Stimulated activated naive B cell treated with anti-CD40 and anti-IgM and Interleukin-4, amounts not matched to agents 10 μg/mL and 1 μg/mL and 100 μg/mL, for 72 hours (primary cell): ENCODE measurements around the gene PCDHGA12.

Experiments
- ATAC-seq, 2 donors: fragments of 150-1000 bp; cut with Tn5 transposase; replicated peaks; 2 replicates each; pipeline ENCODE4 v1.10.0; 2021; ENCODE audit warnings: moderate library complexity in 1 of 2
- DNase-seq: peaks from one replicate; pipeline ENCODE4 v3.0.0; 2021
- H3K27ac Mint-ChIP-seq: one replicate; pipeline ENCODE4 v1.8.0; 2022; ENCODE audit warnings: mild to moderate bottlenecking, mixed read lengths
- H3K27me3 Mint-ChIP-seq, 2 donors: one replicate each; pipeline ENCODE4 v1.8.0; 2022; ENCODE audit warnings: mixed read lengths in 2 of 2
- H3K36me3 Mint-ChIP-seq, 2 donors: one replicate each; pipeline ENCODE4 v1.8.0; 2022; ENCODE audit warnings: mixed read lengths in 2 of 2, mild to moderate bottlenecking in 1 of 2
- H3K4me1 Mint-ChIP-seq, 2 donors: one replicate each; pipeline ENCODE4 v1.8.0; 2022; ENCODE audit warnings: mixed read lengths in 2 of 2, mild to moderate bottlenecking in 1 of 2
- H3K4me3 Mint-ChIP-seq, 2 donors: one replicate each; pipeline ENCODE4 v1.8.0; 2022; ENCODE audit warnings: mild to moderate bottlenecking in 2 of 2, mixed read lengths in 2 of 2, moderate library complexity in 1 of 2
- H3K9me3 Mint-ChIP-seq, 2 donors: one replicate each; pipeline ENCODE4 v1.8.0; 2022; ENCODE audit warnings: mixed read lengths in 2 of 2, mild to moderate bottlenecking in 1 of 2

Gene PCDHGA12

GRCh38 chr5:141439411-141440141, 9.3 kb downstream of the PCDHGA12 start:
- peaks cover 2 to 3% of the 10 kb centered on the region in 2 donors for H3K36me3 Mint-ChIP-seq
- no peak for ATAC-seq
- no peak overlapping the region for H3K27ac Mint-ChIP-seq
- no peak for DNase-seq
- no peaks in the 10 kb centered on the region for H3K4me1 Mint-ChIP-seq
- peaks cover 4 to 8% of the 10 kb centered on the region in 2 donors for H3K9me3 Mint-ChIP-seq
- H3K27me3 Mint-ChIP-seq: peaks cover 8 to 38% of the 10 kb centered on the region in 2 donors
- no peak overlapping the region for H3K4me3 Mint-ChIP-seq

GRCh38 chr5:141440341-141440740, 10.0 kb downstream of the PCDHGA12 start:
- DNase-seq (no peak), ATAC-seq (no peak)
- H3K4me3 Mint-ChIP-seq: no peak overlapping the region
- peaks cover 4% of the 10 kb centered on the region in 2 donors for H3K9me3 Mint-ChIP-seq
- no peak overlapping the region for H3K27ac Mint-ChIP-seq
- H3K36me3 Mint-ChIP-seq: peaks cover 2 to 3% of the 10 kb centered on the region in 2 donors
- peaks cover 5 to 34% of the 10 kb centered on the region in 2 donors for H3K27me3 Mint-ChIP-seq
- no peaks in the 10 kb centered on the region for H3K4me1 Mint-ChIP-seq

GRCh38 chr5:141441571-141442170, 11.4 kb downstream of the PCDHGA12 start:
- ATAC-seq: no peak
- Mint-ChIP-seq H3K4me3 (no peak overlapping the region), H3K27ac (no peak overlapping the region), H3K27me3 (peaks cover 13 to 39% of the 10 kb centered on the region in 2 donors), H3K9me3 (peaks cover 4% of the 10 kb centered on the region in 2 donors), H3K4me1 (no peaks in the 10 kb centered on the region), H3K36me3 (peaks cover 2 to 3% of the 10 kb centered on the region in 2 donors)
- DNase-seq: no peak

- no peak overlapping the region for H3K27ac Mint-ChIP-seq
- no peaks in the 10 kb centered on the region for H3K4me1 Mint-ChIP-seq
- ATAC-seq: no peak
- H3K27me3 Mint-ChIP-seq: peaks cover 8 to 20% of the 10 kb centered on the region in 2 donors
- H3K4me3 Mint-ChIP-seq: no peak overlapping the region
- no peaks in the 10 kb centered on the region for H3K36me3 Mint-ChIP-seq
- no peak for DNase-seq
- H3K9me3 Mint-ChIP-seq: peaks cover 0 to 2% of the 10 kb centered on the region in 2 donors
Measured at GRCh38 chr5:141465351-141465750, 35.0 kb downstream of the PCDHGA12 start.

GRCh38 chr5:141475625-141476131, 45.4 kb downstream of the PCDHGA12 start, which contains the start of gene PCDHGC3:
PCDHGC3 (plus strand) TSS chr5:141475966; CDS start chr5:141476117, 151 bp downstream.
- Mint-ChIP-seq H3K27ac (peak within 1 kb of the TSS; percentile 88), H3K36me3 (peaks cover 0 to 5% of the 10 kb centered on the region in 2 donors), H3K27me3 (peaks cover 50 to 69% of the 10 kb centered on the region in 2 donors), H3K4me3 (peak within 1 kb of the TSS; percentile 82 to 94), H3K4me1 (peaks cover 18 to 29% of the 10 kb centered on the region in 2 donors), H3K9me3 (no peaks in the 10 kb centered on the region)
- DNase-seq (peak; percentile 40), ATAC-seq (peak; percentile 91 to 95)

- Mint-ChIP-seq H3K4me1 (peaks cover 18 to 29% of the 10 kb centered on the region in 2 donors), H3K27me3 (peaks cover 55 to 73% of the 10 kb centered on the region in 2 donors), H3K27ac (peak overlapping the region; percentile 88), H3K36me3 (peaks cover 0 to 5% of the 10 kb centered on the region in 2 donors), H3K9me3 (no peaks in the 10 kb centered on the region), H3K4me3 (peak overlapping the region; percentile 82 to 94)
- DNase-seq (no peak), ATAC-seq (peak; percentile 19 to 45)
Measured at GRCh38 chr5:141476132-141476911, 46.0 kb downstream of the PCDHGA12 start.

GRCh38 chr5:141477044-141477575, 46.8 kb downstream of the PCDHGA12 start:
- ATAC-seq (no peak), DNase-seq (no peak)
- Mint-ChIP-seq H3K36me3 (peaks cover 0 to 5% of the 10 kb centered on the region in 2 donors), H3K4me3 (peak overlapping the region; percentile 82 to 94), H3K4me1 (peaks cover 18 to 29% of the 10 kb centered on the region in 2 donors), H3K27ac (no peak overlapping the region), H3K27me3 (peaks cover 55 to 75% of the 10 kb centered on the region in 2 donors), H3K9me3 (no peaks in the 10 kb centered on the region)

- no peak overlapping the region for H3K27ac Mint-ChIP-seq
- DNase-seq (no peak), ATAC-seq (no peak)
- peaks cover 0 to 5% of the 10 kb centered on the region in 2 donors for H3K36me3 Mint-ChIP-seq
- H3K4me1 Mint-ChIP-seq: peaks cover 18 to 29% of the 10 kb centered on the region in 2 donors
- no peak overlapping the region for H3K4me3 Mint-ChIP-seq
- H3K9me3 Mint-ChIP-seq: no peaks in the 10 kb centered on the region
- peaks cover 60 to 82% of the 10 kb centered on the region in 2 donors for H3K27me3 Mint-ChIP-seq
Measured at GRCh38 chr5:141477815-141478214, 47.5 kb downstream of the PCDHGA12 start.

- Mint-ChIP-seq H3K4me3 (no peak overlapping the region), H3K9me3 (no peaks in the 10 kb centered on the region), H3K27ac (no peak overlapping the region), H3K4me1 (peaks cover 18 to 29% of the 10 kb centered on the region in 2 donors), H3K36me3 (peaks cover 0 to 5% of the 10 kb centered on the region in 2 donors), H3K27me3 (peaks cover 66 to 85% of the 10 kb centered on the region in 2 donors)
- DNase-seq (no peak), ATAC-seq (no peak)
Measured at GRCh38 chr5:141478321-141478945, 48.1 kb downstream of the PCDHGA12 start.

- H3K9me3 Mint-ChIP-seq: no peaks in the 10 kb centered on the region
- peaks cover 23 to 35% of the 10 kb centered on the region in 2 donors for H3K4me1 Mint-ChIP-seq
- ATAC-seq: no peak
- no peak overlapping the region for H3K27ac Mint-ChIP-seq
- H3K27me3 Mint-ChIP-seq: peaks cover 76 to 85% of the 10 kb centered on the region in 2 donors
- peaks cover 0 to 5% of the 10 kb centered on the region in 2 donors for H3K36me3 Mint-ChIP-seq
- no peak for DNase-seq
- H3K4me3 Mint-ChIP-seq: no peak overlapping the region
Measured at GRCh38 chr5:141479776-141480175, 49.5 kb downstream of the PCDHGA12 start.
